CD14-positive monocyte (primary cell): ENCODE data around the gene DPRX. TPM values are rescaled to one million over a fixed set of nuclear protein-coding genes. Genes with fewer than 3 reads are reported as not detected.
"Not testable (repeated sequence)": the region's sequence is repeated elsewhere in the genome, so short reads cannot be mapped to it uniquely, and the experiment has no call there.

Experiments
- DNase-seq, 3 donors: peaks; one replicate each; pipeline ENCODE4 v3.0.0-alpha.2; 2011 to 2022
- H2AFZ ChIP-seq: 2 replicates; pipeline ENCODE4 v1.6.0; 2012; ENCODE audit warnings: mild to moderate bottlenecking, low read depth, low read length, inconsistent platforms; ENCODE audit not compliant: insufficient read depth, poor library complexity, severe bottlenecking
- H3K27ac ChIP-seq, 2 donors: 1 replicate in 1 of 2; 2 replicates in 1 of 2; pipeline ENCODE4 v1.5.1; 2012 to 2013; ENCODE audit warnings: low read length in 2 of 2, control low read depth in 1 of 2, inconsistent platforms in 1 of 2, low read depth in 1 of 2, mild to moderate bottlenecking in 1 of 2
- H3K27me3 ChIP-seq, 2 donors: one replicate each; pipeline versions ENCODE4 v1.6.0 to v1.6.1; 2011 to 2013; ENCODE audit warnings: low read length in 2 of 2; ENCODE audit not compliant: control insufficient read depth in 2 of 2, insufficient read depth in 2 of 2
- H3K36me3 ChIP-seq, 2 donors: replicated peaks in 1 of 2; 1 replicate in 1 of 2; 2 replicates in 1 of 2; pipeline versions ENCODE4 v1.5.1 to v1.6.1; 2012 to 2013; ENCODE audit warnings: low read length in 2 of 2, control low read depth in 1 of 2, inconsistent platforms in 1 of 2, mild to moderate bottlenecking in 1 of 2; ENCODE audit not compliant: insufficient read depth in 2 of 2, control insufficient read depth in 1 of 2
- H3K4me1 ChIP-seq, 2 donors: 1 replicate in 1 of 2; 2 replicates in 1 of 2; pipeline versions ENCODE4 v1.5.1 to v1.6.1; 2012 to 2013; ENCODE audit warnings: low read length in 2 of 2, control low read depth in 1 of 2, inconsistent platforms in 1 of 2, mild to moderate bottlenecking in 1 of 2, moderate library complexity in 1 of 2; ENCODE audit not compliant: insufficient read depth in 2 of 2, control insufficient read depth in 1 of 2
- H3K4me2 ChIP-seq: replicated peaks from 2 replicates; pipeline ENCODE3; 2012; ENCODE audit warnings: low read length, moderate library complexity, mild to moderate bottlenecking; ENCODE audit not compliant: poor library complexity, severe bottlenecking; ENCODE audit errors: extremely low read depth
- H3K4me3 ChIP-seq, 3 experiments: fragments of 200-600 bp in 1 of 3; sonication (generic) in 1 of 3; replicated peaks in 1 of 3; 1 replicate in 2 of 3; 2 replicates in 1 of 3; pipeline ENCODE4 v1.5.1; 2011 to 2013; ENCODE audit warnings: low read length in 3 of 3, mild to moderate bottlenecking in 3 of 3, control low read depth in 2 of 3, low read depth in 2 of 3, inconsistent platforms in 1 of 3, moderate library complexity in 1 of 3
- H3K79me2 ChIP-seq: 2 replicates; pipeline ENCODE4 v1.6.0; 2012; ENCODE audit warnings: mild to moderate bottlenecking, control low read depth, inconsistent platforms, low read length, moderate library complexity; ENCODE audit not compliant: insufficient read depth
- H3K9ac ChIP-seq: 2 replicates; pipeline ENCODE4 v1.6.0; 2017; ENCODE audit warnings: low read length, mild to moderate bottlenecking; ENCODE audit not compliant: insufficient read depth, poor library complexity, severe bottlenecking
- H3K9me3 ChIP-seq, 2 donors: replicated peaks in 1 of 2; 1 replicate in 1 of 2; 2 replicates in 1 of 2; pipeline versions ENCODE4 v1.5.1 to v1.6.1; 2012 to 2013; ENCODE audit warnings: low read length in 2 of 2, control low read depth in 1 of 2; ENCODE audit not compliant: control insufficient read depth in 1 of 2, insufficient read depth in 1 of 2
- H4K20me1 ChIP-seq: 2 replicates; pipeline ENCODE4 v1.6.0; 2012; ENCODE audit warnings: mild to moderate bottlenecking, low read length, control low read depth, moderate library complexity; ENCODE audit not compliant: insufficient read depth
- H3K27ac Mint-ChIP-seq, 7 donors: one replicate each; pipeline ENCODE4 v1.8.0; 2020; ENCODE audit warnings: mild to moderate bottlenecking in 7 of 7, mixed read lengths in 7 of 7, moderate library complexity in 6 of 7, inconsistent platforms in 2 of 7
- H3K27me3 Mint-ChIP-seq, 3 donors: one replicate each; pipeline ENCODE4 v1.8.0; 2021 to 2022; ENCODE audit warnings: low read depth in 3 of 3, mild to moderate bottlenecking in 3 of 3, mixed read lengths in 3 of 3, moderate library complexity in 3 of 3, inconsistent platforms in 1 of 3
- H3K36me3 Mint-ChIP-seq, 2 donors: one replicate each; pipeline ENCODE4 v1.8.0; 2020; ENCODE audit warnings: mixed read lengths in 2 of 2, inconsistent platforms in 1 of 2, mild to moderate bottlenecking in 1 of 2
- H3K4me1 Mint-ChIP-seq: one replicate; pipeline ENCODE4 v1.8.0; 2020; ENCODE audit warnings: mild to moderate bottlenecking, mixed read lengths
- H3K4me3 Mint-ChIP-seq, 2 donors: one replicate each; pipeline ENCODE4 v1.8.0; 2020; ENCODE audit warnings: mild to moderate bottlenecking in 2 of 2, mixed read lengths in 2 of 2, moderate library complexity in 1 of 2
- H3K9me3 Mint-ChIP-seq, 7 donors: one replicate each; pipeline ENCODE4 v1.8.0; 2020 to 2022; ENCODE audit warnings: mixed read lengths in 7 of 7, mild to moderate bottlenecking in 6 of 7, moderate library complexity in 6 of 7, inconsistent platforms in 2 of 7
- CTCF ChIP-seq: fragments of 200-600 bp; IDR thresholded peaks from one replicate; pipeline ENCODE4 v1.8.0; 2022; ENCODE audit warnings: antibody characterized with exemption, mild to moderate bottlenecking
- WGBS: methylation state at CpG from one replicate; pipeline ENCODE4 v1.1.5; 2013; ENCODE audit warnings: missing lambda C conversion rate; ENCODE audit not compliant: insufficient coverage; 5-methylcytosine and 5-hydroxymethylcytosine counted together
- intact Hi-C, 2 donors: fragments of 100-400 bp; cut with micrococcal nuclease; formaldehyde crosslinking; loops; one replicate each; pipeline versions ENCODE4 v1.15.0 to v1.15.1; 2023
- polyA plus RNA-seq, 3 donors: library from polyadenylated mRNA; depleted of rRNA in 1 of 3; unstranded in 2 of 3; stranded (reverse) in 1 of 3; fragments of 300-500 nt in 2 of 3; fragments of >200 nt in 1 of 3; fragmentation: Illumina TruSeq in 2 of 3; gene quantifications; 1 replicate in 2 of 3; 2 replicates in 1 of 3; pipeline ENCODE4 v1.2.3, GENCODE V29; 2012 to 2021

Gene DPRX
- polyA plus RNA-seq, 3 donors, result not detected

GRCh38 chr19:53664760-53665159 is 33.0 kb downstream of the DPRX start:
- no peaks in the 10 kb centered on the region for H3K4me1 Mint-ChIP-seq
- no peaks in the 10 kb centered on the region for H3K79me2 ChIP-seq
- H3K27me3 Mint-ChIP-seq, result peaks cover 2 to 7% (median 5%) of the 10 kb centered on the region in 3 donors
- DNase-seq, result no peak
- H3K27ac ChIP-seq, result no peak overlapping the region
- H3K9ac ChIP-seq, result no peak overlapping the region
- H3K4me3 Mint-ChIP-seq, result no peak overlapping the region
- no peaks in the 10 kb centered on the region for H3K4me1 ChIP-seq
- intact Hi-C loops, result no loop called here
- no peaks in the 10 kb centered on the region for H3K9me3 ChIP-seq
- no peaks in the 10 kb centered on the region for H3K36me3 Mint-ChIP-seq
- no peaks in the 10 kb centered on the region for H4K20me1 ChIP-seq
- H3K4me2 ChIP-seq, result no peak overlapping the region
- H3K4me3 ChIP-seq, result no peak overlapping the region
- H3K36me3 ChIP-seq, result no peaks in the 10 kb centered on the region
- TF ChIP-seq CTCF, result no peak
- H3K27me3 ChIP-seq, result no peaks in the 10 kb centered on the region
- 33% methylated on average over 1 of the region's 2 CpGs for WGBS
- no peak overlapping the region for H3K27ac Mint-ChIP-seq
- peaks cover 0 to 2% (median 0%) of the 10 kb centered on the region in 7 donors for H3K9me3 Mint-ChIP-seq
- H2AFZ ChIP-seq, result no peak overlapping the region

- H3K4me1 ChIP-seq, H3K27me3 ChIP-seq, H3K9me3 ChIP-seq, H4K20me1 ChIP-seq, H3K27ac Mint-ChIP-seq, H3K4me3 Mint-ChIP-seq, H3K9me3 Mint-ChIP-seq, H3K4me3 ChIP-seq, H3K27me3 Mint-ChIP-seq, H3K27ac ChIP-seq, H3K4me1 Mint-ChIP-seq, H3K36me3 ChIP-seq, DNase-seq, H2AFZ ChIP-seq, H3K4me2 ChIP-seq, H3K9ac ChIP-seq, H3K79me2 ChIP-seq, intact Hi-C loops, H3K36me3 Mint-ChIP-seq: not testable (repeated sequence)
- no CpG with 5 or more reads among the region's 3 CpGs for WGBS
These were observed 34.5 kb downstream of the DPRX start for GRCh38 chr19:53666331-53666730.

GRCh38 chr19:53668804-53669203 is 37.0 kb downstream of the DPRX start:
- H3K79me2 ChIP-seq, H3K36me3 ChIP-seq, H4K20me1 ChIP-seq, H3K27me3 Mint-ChIP-seq, H3K9ac ChIP-seq, DNase-seq, H3K9me3 Mint-ChIP-seq, H3K27ac Mint-ChIP-seq, H3K4me1 ChIP-seq, H2AFZ ChIP-seq, H3K27me3 ChIP-seq, intact Hi-C loops, H3K36me3 Mint-ChIP-seq, H3K9me3 ChIP-seq, H3K4me3 Mint-ChIP-seq, H3K4me3 ChIP-seq, H3K4me1 Mint-ChIP-seq, H3K27ac ChIP-seq, H3K4me2 ChIP-seq: not testable (repeated sequence)
- no CpG with 5 or more reads among the region's 3 CpGs for WGBS
